Vagina (tissue), 2 donors: ENCODE data around the gene CDKN1A.

Experiments
- CTCF ChIP-seq, 3 experiments: fragments of 450-650 bp in 2 of 3; fragments of 200-600 bp in 1 of 3; sonication (generic) in 1 of 3; IDR thresholded peaks; one replicate each; pipeline ENCODE4 v1.5.1; 2017 to 2019; ENCODE audit warnings: antibody characterized with exemption in 3 of 3, mild to moderate bottlenecking in 2 of 3, moderate library complexity in 2 of 3
- POLR2A ChIP-seq, 2 donors: fragments of 450-650 bp; IDR thresholded peaks; one replicate each; pipeline ENCODE4 v1.6.1; 2017; ENCODE audit warnings: antibody characterized with exemption in 2 of 2, mild to moderate bottlenecking in 2 of 2, moderate library complexity in 2 of 2
- POLR2AphosphoS5 ChIP-seq, 2 donors: sonication (generic); formaldehyde crosslinking; IDR thresholded peaks; one replicate each; pipeline ENCODE4 v1.9.0; 2017; ENCODE audit warnings: antibody characterized with exemption in 2 of 2, mild to moderate bottlenecking in 2 of 2, low read depth in 1 of 2; ENCODE audit not compliant: insufficient read depth in 1 of 2

GRCh38 chr6:36729161-36729524 is 50.6 kb downstream of the CDKN1A start:
- TF ChIP-seq POLR2AphosphoS5 (IDR thresholded peaks at IDR 0.05; ENCODE audit: insufficient read depth in 1 of 2, low read depth in 1 of 2) (no peak), POLR2A (IDR thresholded peaks at IDR 0.05) (no peak), CTCF (IDR thresholded peaks at IDR 0.05) (no peak)
